NCI-H1694 treated with DMSO at 0.1 percent for 48 hours (cell line): ENCODE results near the gene TMEM51.

ENCODE experiments used
- DNase-seq: peaks from one replicate; lab custom pipeline; 2025; lab: John Stamatoyannopoulos, UW

The TMEM51 gene

GRCh38 chr1:15177710-15178166, 24.2 kb downstream of the TMEM51 start:
- no peak for DNase-seq

- DNase-seq, result no peak
Measured at GRCh38 chr1:15178571-15179484, 25.3 kb downstream of the TMEM51 start.

GRCh38 chr1:15179485-15179883, 25.9 kb downstream of the TMEM51 start:
- no peak for DNase-seq

DNA sequence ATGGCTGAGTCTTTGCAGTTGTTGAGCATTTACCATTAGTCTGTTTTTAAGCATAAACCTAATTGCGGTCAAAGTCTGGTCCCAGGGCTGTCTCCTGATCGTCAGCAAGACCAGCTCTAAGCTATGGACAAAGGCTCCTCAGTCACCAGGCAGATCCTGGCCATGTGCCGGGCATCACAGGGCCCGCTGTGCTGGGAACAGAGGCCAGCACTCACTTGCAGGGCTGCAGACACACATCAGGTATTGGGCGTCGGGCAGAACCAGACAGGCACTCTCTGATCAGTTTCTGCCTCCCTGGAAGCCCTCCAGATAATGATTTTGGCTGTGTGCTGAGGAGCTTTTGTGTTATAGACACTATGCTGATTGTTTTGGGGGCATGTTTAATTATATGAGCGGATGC, 26.6 kb downstream of the TMEM51 start:
- DNase-seq, result no peak

GRCh38 chr1:15180945-15181523, 27.5 kb downstream of the TMEM51 start:
- DNase-seq, result no peak

GRCh38 chr1:15181564-15181963, 28.0 kb downstream of the TMEM51 start:
- no peak for DNase-seq

- no peak for DNase-seq
Measured at GRCh38 chr1:15184436-15185241, 31.1 kb downstream of the TMEM51 start.

DNA sequence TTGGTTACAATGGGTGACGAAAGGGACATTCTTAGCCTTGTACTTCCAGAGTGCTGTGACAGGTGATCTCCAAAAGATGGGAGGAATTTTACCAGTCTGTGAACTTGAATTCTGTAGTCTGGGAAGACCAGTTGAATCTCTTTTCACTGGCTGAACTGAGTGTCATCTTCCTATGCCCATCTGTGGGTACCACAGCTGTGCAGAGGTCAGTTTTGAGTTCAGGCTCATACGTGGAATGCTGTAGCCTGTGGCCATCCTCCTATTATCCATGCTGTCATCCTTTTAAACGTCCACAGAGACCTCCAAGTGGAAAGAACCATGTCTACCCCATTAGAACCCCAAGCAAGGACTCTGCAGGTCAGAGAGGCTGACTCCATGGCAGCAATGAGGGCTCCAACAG, 32.1 kb downstream of the TMEM51 start:
- no peak for DNase-seq

DNA sequence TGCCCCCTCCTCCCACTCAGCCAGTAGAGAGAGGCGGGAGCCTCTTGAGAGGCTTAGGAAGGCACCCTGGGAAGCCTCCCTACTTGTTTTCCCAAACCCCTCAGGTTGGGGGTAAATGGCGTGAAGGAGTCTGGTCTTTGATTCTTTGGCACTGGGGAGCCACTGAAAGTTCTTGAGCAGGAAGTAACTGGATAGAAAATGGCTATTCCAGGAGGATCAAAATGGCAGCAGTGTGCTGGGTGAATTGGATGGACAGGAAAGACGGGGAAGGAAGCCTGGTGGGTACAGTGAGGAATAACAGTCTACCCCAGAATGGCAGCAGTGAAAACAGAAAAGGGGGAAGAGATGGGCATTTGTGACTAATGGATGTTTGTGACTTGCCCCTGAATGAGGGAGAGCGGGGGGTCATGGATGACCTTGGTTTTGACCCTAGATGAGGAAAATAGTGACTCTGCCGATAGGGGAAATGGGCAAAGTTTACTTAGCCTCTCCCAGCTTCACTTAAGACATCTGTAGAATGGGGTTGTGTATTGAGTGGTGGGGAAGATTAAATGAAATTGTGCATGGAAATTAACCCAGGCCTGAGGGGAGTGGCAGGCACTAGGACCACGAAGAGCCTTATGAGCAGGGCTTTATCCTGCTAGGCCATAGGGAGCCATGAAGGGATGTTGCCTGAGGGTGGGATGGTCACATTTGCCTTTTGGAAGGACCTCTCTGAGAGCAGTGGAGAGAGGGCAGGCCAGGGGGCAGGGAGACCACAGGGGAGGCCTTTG, 32.7 kb downstream of the TMEM51 start:
- no peak for DNase-seq

- no peak for DNase-seq
Measured at GRCh38 chr1:15186846-15187151, 33.3 kb downstream of the TMEM51 start.

GRCh38 chr1:15187175-15188129, 33.9 kb downstream of the TMEM51 start:
- DNase-seq, result no peak

DNA sequence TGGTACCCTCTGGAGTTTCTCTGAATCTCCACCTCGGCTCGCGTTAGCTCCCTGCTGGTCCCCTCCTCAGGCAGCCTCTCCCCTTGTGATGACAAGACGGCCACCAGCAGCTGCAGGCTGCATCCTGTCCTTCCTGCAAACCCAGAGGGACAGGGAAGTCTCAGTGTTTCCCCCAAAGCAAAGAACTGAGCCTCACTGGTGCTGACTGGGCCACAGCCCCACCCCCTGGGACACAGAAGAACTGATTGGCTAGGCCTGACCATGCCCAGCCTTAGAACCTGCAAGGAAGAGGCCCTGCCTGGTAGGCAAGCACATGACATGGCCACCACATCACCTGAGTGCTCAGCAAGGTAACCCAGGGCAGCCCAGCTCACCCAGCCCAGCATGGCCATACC, 34.6 kb downstream of the TMEM51 start:
- DNase-seq, result no peak

- DNase-seq, result no peak
Measured at GRCh38 chr1:15188678-15189077, 35.1 kb downstream of the TMEM51 start.

- no peak for DNase-seq
Measured at GRCh38 chr1:15189692-15190370, 36.3 kb downstream of the TMEM51 start.

GRCh38 chr1:15191267-15191666, 37.7 kb downstream of the TMEM51 start:
- no peak for DNase-seq

- DNase-seq, result no peak
Measured at GRCh38 chr1:15191770-15192169, 38.2 kb downstream of the TMEM51 start.

DNA sequence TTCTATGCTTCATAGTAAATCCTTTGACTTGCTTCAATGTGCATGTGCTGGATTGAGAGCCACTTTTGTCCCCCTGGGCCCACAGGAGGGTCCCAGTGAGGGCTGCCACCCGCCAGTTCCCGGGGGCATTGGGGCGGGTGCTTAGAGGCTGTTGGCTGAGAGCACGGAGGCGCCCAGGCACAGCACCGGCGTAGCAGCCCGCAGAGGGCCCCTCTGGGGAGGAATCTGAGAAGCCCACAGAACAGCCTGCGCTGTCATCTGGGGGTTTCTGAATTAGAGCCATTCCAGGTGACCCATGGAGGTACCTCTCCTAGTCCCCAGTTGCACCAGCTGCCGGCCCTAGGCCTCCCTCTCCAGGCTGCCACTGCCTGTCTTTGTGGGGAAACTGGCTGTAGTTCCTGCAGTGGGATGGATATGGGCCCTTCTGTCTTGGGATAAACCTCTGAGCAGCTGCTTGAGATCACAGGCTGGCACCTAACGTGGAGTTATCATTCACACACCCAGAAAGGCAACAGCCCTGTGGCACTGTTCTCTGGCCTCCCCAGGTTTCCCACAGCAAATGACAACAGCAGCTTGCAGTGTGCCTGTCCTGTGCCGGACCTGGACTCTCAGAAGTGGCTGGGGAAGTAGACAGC, 39.5 kb downstream of the TMEM51 start:
- DNase-seq, result no peak

GRCh38 chr1:15195420-15196052, 42.0 kb downstream of the TMEM51 start:
- DNase-seq, result no peak

GRCh38 chr1:15196069-15196468, 42.5 kb downstream of the TMEM51 start:
- no peak for DNase-seq
